LNCaP clone FGC (cell line): ENCODE results near the gene FOXK1.

ENCODE experiments used
- DNase-seq: peaks from one replicate; pipeline ENCODE4 v3.0.0-alpha.2; 2011; ENCODE audit warnings: low read depth
- H3K4me3 ChIP-seq: 2 replicates; pipeline ENCODE4 v1.5.1; 2011; ENCODE audit warnings: mild to moderate bottlenecking, low read depth, low read length, control low read depth
- TF ChIP-seq, protein P1 (sequence below): IDR thresholded peaks from 2 replicates; pipeline ENCODE4 v1.5.1; 2012; ENCODE audit warnings: mild to moderate bottlenecking; ENCODE audit not compliant: control insufficient read depth, insufficient read depth; ENCODE audit errors: extremely low read depth

Gene FOXK1

DNA sequence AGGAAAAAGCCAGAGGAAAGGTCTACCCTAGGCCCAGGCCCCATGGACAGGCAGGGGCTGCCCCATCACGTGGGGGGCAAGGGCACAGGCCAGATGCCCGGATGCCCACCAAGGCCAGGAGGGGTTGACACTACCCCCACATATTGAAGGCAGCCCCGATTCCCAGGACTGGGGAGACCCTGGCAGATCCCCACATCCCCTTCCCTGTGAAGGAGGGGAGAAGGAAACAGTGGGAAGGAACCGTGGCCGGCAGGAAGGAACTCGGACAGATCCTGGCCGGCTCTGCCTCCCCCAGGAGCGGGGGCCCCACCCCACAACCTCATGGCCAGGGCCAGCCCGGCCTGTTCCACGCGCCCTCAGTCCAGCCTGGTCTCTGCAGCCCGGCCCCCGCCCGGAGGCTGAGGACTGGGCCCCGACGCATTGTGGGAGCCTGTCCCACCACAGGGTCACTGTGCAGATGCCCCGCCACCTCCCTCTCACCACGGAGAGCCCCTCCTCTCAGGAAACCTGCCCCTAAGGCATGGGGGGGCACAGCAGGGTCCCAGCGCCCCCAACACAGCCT is 138.4 kb downstream of the FOXK1 start:
- TF ChIP-seq, protein P1, sequence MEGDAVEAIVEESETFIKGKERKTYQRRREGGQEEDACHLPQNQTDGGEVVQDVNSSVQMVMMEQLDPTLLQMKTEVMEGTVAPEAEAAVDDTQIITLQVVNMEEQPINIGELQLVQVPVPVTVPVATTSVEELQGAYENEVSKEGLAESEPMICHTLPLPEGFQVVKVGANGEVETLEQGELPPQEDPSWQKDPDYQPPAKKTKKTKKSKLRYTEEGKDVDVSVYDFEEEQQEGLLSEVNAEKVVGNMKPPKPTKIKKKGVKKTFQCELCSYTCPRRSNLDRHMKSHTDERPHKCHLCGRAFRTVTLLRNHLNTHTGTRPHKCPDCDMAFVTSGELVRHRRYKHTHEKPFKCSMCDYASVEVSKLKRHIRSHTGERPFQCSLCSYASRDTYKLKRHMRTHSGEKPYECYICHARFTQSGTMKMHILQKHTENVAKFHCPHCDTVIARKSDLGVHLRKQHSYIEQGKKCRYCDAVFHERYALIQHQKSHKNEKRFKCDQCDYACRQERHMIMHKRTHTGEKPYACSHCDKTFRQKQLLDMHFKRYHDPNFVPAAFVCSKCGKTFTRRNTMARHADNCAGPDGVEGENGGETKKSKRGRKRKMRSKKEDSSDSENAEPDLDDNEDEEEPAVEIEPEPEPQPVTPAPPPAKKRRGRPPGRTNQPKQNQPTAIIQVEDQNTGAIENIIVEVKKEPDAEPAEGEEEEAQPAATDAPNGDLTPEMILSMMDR: no peak
- no peak overlapping the region for H3K4me3 ChIP-seq
- DNase-seq: no peak
